Bronchial epithelial cell (primary cell): ENCODE measurements around the gene ANKRD50. TPM values are rescaled to one million over a fixed set of nuclear protein-coding genes. Genes with fewer than 3 reads are reported as not detected.
A peak's percentile ranks its signal among the peaks of the same experiment; 100 is the strongest.

Source experiments
- DNase-seq: peaks from one replicate; pipeline ENCODE4 v3.0.0-alpha.2; 2010; ENCODE audit warnings: low read depth
- FAIRE-seq: peaks from 2 replicates; lab custom pipeline; 2011; peaks lifted over from hg19 to GRCh38; lab: Jason Lieb, UNC
- H3K27me3 ChIP-seq: 2 replicates; pipeline ENCODE4 v1.5.1; 2011; ENCODE audit warnings: low read length; ENCODE audit not compliant: control insufficient read depth, insufficient read depth
- H3K36me3 ChIP-seq: 2 replicates; pipeline ENCODE4 v1.5.1; 2011; ENCODE audit warnings: low read length; ENCODE audit not compliant: control insufficient read depth, insufficient read depth
- H3K4me3 ChIP-seq: 2 replicates; pipeline ENCODE4 v1.5.1; 2011; ENCODE audit warnings: mild to moderate bottlenecking, low read depth, low read length, control low read depth
- CTCF ChIP-seq: IDR thresholded peaks from 2 replicates; pipeline ENCODE4 v1.5.1; 2011; ENCODE audit warnings: mild to moderate bottlenecking, moderate library complexity, low read length, control low read depth, inconsistent platforms; ENCODE audit not compliant: insufficient read depth, severe bottlenecking
- total RNA-seq: library from RNA; depleted of rRNA; stranded (reverse); fragments of >200 nt; gene quantifications from 2 replicates; pipeline ENCODE4 v1.2.1, GENCODE V29; 2014

Gene ANKRD50
- total RNA-seq, 1 donor from 2014 or later, result 36.3 TPM

- Histone ChIP-seq H3K27me3 (no peaks in the 10 kb centered on the region), H3K36me3 (no peaks in the 10 kb centered on the region), H3K4me3 (no peak overlapping the region)
- FAIRE-seq (no peak), DNase-seq (peak; percentile 56)
- no peak for TF ChIP-seq CTCF
Measured at GRCh38 chr4:124737619-124738018, 25.1 kb upstream of the ANKRD50 start.

- no peak for FAIRE-seq
- Histone ChIP-seq H3K4me3 (no peak overlapping the region), H3K36me3 (no peaks in the 10 kb centered on the region), H3K27me3 (no peaks in the 10 kb centered on the region)
- DNase-seq, result no peak
- TF ChIP-seq CTCF, result no peak
Measured at GRCh38 chr4:124736526-124736925, 24.0 kb upstream of the ANKRD50 start.

- DNase-seq (peak; percentile 58), FAIRE-seq (no peak)
- Histone ChIP-seq H3K4me3 (no peak overlapping the region), H3K36me3 (no peaks in the 10 kb centered on the region), H3K27me3 (no peaks in the 10 kb centered on the region)
- TF ChIP-seq CTCF, result no peak
Measured at GRCh38 chr4:124727331-124727890, 14.9 kb upstream of the ANKRD50 start.

- Histone ChIP-seq H3K27me3 (no peaks in the 10 kb centered on the region), H3K4me3 (no peak overlapping the region), H3K36me3 (no peaks in the 10 kb centered on the region)
- DNase-seq (peak; percentile 88), FAIRE-seq (no peak)
- TF ChIP-seq CTCF, result no peak
Measured at GRCh38 chr4:124726269-124726668, 13.7 kb upstream of the ANKRD50 start.

DNA sequence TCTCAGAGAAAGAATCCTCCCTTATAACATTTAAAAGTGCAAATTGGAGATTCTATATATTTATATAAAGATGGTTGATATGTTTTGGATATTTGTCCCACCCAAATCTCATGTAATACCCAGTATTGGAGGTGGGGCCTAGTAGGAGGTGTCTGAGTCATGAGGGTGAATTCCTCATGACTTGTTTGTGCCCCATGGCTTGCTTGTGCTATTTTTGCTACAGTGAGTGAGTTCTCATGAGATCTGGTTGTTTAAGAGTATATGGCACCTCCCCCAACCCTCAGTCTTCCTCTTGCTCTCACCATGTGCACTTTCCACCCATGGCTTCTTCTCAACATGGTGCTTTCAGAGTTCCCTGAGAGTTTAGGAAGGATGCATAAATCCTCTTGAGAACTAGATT, 9.5 kb upstream of the ANKRD50 start:
- TF ChIP-seq CTCF, result no peak
- H3K4me3 ChIP-seq, result no peak overlapping the region
- DNase-seq (peak; percentile 41), FAIRE-seq (no peak)
- no peaks in the 10 kb centered on the region for H3K36me3 ChIP-seq
- H3K27me3 ChIP-seq, result no peaks in the 10 kb centered on the region

DNA sequence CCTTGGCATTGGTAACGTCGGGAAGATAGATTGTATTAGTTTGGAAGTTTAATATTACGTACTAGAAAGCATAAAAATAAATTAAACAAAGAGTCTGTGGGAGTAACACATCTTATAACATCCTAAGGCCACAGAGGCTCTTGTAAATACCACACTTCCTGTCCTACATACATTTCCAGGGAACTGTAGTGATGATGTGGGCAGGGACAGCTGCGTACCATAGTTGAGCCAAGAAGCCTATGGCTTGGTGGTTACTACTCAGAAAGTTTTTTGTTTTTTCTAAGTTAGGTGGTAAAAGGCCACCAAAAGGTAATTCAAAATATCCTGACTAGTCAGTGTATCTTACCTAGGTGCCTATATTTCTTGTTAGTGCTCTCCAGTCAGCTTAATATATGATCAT, 4.6 kb upstream of the ANKRD50 start:
- Histone ChIP-seq H3K27me3 (no peaks in the 10 kb centered on the region), H3K4me3 (no peak overlapping the region), H3K36me3 (no peaks in the 10 kb centered on the region)
- no peak for TF ChIP-seq CTCF
- DNase-seq (no peak), FAIRE-seq (no peak)
